Stomach (tissue), 4 donors: ENCODE measurements around the gene TYW1.
"Not testable (repeated sequence)": the region's sequence is repeated elsewhere in the genome, so short reads cannot be mapped to it uniquely, and the experiment has no call there.

Source experiments
- CTCF ChIP-seq, 7 experiments: fragments of 450-650 bp in 4 of 7; fragments of 200-600 bp in 3 of 7; sonication (generic) in 3 of 7; IDR thresholded peaks; one replicate each; pipeline ENCODE4 v1.5.1; 2016 to 2019; ENCODE audit warnings: antibody characterized with exemption in 7 of 7, control low read depth in 2 of 7, mild to moderate bottlenecking in 1 of 7
- POLR2AphosphoS5 ChIP-seq, 3 donors: sonication (generic); formaldehyde crosslinking; IDR thresholded peaks; one replicate each; pipeline ENCODE4 v1.6.1; 2016; ENCODE audit warnings: antibody characterized with exemption in 3 of 3

GRCh38 chr7:67049908-67050307, 53.3 kb downstream of the TYW1 start:
- not testable (repeated sequence) for TF ChIP-seq CTCF, POLR2AphosphoS5 (IDR thresholded peaks at IDR 0.05)
